GM12873 (cell line): ENCODE data around the gene TMEM250.
A peak's percentile ranks its signal among the peaks of the same experiment; 100 is the strongest.

ENCODE experiments used
- TF ChIP-seq, protein P1 (sequence below): IDR thresholded peaks from 2 replicates; pipeline ENCODE4 v1.5.1; 2012; ENCODE audit warnings: low read depth, mild to moderate bottlenecking, moderate library complexity, low read length, control low read depth; ENCODE audit not compliant: insufficient read depth; ENCODE audit errors: missing control alignments

TMEM250 gene

DNA sequence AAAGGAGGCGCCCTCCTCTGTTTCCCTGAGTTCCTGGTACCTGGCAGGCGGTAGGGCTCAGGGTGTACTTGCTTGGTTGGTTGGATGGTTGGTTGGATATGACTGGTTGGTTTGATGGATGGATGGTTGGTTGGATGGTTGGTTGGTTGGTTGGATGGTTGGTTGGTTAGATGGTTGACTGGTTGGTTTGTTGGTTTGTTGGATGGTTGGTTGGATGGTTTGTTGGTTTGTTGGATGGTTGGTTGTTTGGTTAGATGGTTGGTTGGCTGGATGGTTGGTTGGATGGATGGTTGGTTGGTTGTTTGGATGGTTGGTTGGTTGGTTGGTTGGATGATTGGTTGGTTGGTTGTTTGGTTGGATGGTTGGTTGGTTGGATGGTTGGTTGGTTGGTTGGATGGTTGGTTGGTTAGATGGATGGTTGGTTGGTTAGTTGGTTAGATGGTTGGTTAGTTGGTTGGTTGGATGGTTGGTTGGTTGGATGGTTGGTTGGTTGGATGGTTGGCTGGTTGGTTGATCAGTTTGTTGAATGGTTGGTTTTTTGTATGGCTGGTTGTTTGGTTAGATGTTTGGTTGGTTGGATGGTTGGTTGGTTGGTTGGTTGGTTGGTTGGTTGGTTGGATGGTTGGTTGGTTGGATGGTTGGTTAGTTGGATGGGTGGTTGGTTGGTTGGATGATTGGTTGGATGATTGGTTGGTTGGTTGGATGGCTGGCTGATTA, 6.5 kb upstream of the TMEM250 start:
- TF ChIP-seq, protein P1, sequence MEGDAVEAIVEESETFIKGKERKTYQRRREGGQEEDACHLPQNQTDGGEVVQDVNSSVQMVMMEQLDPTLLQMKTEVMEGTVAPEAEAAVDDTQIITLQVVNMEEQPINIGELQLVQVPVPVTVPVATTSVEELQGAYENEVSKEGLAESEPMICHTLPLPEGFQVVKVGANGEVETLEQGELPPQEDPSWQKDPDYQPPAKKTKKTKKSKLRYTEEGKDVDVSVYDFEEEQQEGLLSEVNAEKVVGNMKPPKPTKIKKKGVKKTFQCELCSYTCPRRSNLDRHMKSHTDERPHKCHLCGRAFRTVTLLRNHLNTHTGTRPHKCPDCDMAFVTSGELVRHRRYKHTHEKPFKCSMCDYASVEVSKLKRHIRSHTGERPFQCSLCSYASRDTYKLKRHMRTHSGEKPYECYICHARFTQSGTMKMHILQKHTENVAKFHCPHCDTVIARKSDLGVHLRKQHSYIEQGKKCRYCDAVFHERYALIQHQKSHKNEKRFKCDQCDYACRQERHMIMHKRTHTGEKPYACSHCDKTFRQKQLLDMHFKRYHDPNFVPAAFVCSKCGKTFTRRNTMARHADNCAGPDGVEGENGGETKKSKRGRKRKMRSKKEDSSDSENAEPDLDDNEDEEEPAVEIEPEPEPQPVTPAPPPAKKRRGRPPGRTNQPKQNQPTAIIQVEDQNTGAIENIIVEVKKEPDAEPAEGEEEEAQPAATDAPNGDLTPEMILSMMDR: no peak

DNA sequence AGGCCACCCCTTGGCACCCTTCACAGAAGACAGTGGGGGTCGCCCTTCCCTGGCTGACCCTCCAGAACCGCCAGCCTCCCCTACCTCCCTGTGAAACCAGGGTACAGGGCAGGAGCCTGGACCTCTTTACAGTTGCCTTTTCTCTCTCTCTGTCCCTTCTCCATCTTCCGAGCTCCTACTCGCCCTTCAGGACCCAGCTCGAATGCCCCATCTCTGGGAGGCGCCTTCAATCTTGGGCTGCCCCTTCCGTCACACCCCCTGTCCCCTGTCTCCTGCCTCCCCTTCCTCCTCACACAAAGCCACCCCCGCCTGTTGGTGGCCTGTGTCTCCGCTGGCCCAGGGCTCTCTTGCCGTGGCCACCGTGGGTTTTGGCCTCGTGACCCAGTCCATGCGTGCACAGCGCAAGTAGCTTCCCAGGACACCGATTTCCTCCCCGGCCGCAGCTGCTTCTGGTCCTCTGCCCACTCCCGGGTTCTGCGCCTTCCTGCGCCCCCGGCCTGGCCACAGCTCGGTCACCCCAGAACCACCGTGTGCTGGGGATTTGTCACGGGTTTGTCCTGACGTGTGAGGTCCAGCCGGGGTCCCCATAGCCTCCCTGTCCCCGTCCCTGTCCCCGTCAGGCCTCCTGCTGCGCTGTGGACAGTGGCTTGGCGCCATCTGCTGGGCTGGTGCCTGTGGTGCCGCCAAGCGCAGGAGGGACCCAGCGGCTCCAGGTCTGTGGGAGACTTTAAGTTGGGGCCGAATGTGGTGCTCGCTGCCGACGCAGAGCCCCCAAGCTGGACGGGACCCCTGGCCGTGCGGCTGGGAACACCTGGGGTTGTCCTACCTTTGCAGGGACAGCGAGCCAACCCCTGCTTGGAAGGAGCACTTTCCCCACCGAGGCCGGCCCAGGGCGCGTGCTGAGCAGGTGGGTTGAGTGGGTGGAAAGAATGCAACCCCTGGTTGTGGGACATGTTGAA, 4.0 kb upstream of the TMEM250 start:
- TF ChIP-seq, protein P1: peak; percentile 96

DNA sequence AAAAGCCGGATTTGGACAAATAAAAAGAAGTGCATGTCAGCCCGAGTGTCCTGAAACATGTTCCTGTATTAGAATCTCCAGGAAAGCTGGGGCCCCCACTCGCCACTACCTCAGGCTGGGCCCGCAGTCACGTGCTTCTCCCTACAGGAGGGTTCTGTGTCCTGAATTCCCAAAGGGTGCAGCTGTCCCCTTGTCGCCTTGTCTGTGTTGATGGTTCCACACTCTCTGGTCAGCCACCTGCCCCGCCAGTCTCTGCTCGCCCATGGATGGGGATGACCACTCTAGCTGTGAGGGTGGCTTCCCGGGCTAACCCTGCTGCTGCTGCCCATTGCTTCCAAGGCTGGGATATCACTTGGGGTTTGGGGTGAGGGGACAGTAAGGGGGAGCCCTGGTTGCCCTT, 3.1 kb upstream of the TMEM250 start:
- TF ChIP-seq, protein P1: no peak

DNA sequence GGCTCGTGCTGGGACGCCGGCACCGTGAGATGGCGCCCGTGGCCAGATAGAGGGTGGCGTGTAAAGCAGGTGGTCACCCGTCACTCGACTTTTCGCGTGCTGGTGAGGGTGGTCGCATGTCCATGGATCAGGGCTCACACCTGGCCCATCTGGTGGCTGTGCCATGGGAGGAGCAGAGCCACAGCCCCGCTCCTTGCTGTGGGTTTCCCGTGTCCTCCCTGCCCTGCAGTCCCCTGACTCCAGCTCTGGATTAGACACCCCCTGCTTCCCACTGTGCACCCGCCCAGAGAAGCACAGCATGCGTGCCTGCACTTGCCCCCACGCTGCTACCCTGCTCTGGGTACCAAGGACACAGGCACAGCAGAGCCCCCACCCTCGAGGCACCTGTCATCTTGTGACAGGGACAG, 1.8 kb upstream of the TMEM250 start:
- TF ChIP-seq, protein P1: no peak

DNA sequence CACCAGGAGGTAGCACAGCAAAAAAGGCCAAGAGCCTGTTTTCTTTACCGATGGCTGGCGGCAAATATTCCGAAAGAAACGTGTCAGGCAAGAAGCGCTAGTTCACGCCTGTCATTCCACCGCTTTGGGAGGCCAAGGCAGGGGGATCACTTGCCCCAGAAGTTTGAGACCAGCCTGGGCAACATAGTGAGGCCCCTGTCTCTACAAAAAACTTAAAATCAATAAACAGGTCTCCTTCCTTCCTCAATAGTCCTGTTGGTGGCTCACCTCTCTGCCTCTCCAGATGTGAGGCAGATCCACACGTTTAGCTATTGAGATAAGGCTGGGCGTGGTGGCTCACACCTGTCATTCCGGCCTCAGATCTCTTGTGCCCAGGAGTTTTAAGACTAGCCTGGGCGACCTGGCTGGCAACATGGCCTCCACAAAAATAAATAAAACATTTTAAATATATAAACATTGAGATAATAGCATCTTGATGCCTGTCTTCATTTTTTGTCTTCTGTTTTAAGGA, 1.3 kb upstream of the TMEM250 start:
- TF ChIP-seq, protein P1: no peak

DNA sequence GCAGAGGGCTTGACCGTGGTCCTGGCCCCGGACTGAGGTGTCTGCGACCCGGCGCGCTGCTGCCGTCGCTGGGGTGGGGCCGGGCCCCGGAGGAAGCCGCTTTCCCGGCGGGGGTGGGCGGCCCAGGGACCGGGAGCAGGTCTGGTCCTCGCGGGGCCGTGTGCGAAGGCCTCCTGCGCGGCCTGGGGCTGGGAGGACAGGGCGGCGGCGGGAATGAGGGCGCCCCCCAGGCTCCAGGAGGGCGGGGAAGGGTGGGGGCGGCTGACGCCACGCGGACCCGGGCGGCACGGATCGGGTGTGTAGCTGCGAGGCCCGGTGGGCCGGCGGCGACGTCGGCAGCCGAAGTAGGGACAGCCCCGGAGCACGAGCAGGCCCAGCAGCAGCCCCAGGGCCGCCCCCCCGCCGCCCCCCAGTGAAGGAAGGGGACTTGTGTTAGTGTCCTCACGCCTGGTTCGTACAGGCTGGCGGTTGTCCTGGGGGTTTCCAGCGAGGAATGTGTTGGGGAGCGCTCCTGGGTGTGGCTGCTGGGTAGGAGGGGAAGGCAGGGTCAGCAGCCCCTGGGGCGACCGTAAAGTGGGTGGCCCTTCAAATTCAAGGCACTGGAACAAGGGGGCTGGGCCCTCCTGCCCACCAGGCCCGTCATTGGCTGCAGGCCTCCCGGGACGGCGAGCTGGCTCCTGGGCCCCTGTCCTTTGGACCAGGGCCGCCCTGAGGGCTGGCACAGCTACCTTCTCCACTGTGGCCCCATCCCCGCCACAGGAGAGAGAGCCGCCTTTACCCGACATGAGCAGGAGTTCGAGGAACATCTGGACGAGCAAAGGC, 597 bp upstream of the TMEM250 start:
- TF ChIP-seq, protein P1: no peak
